NCI-H2107 (cell line): ENCODE data around the gene XNDC1N.

Experiments
- DNase-seq: peaks from one replicate; lab custom pipeline; 2025; lab: John Stamatoyannopoulos, UW

Gene XNDC1N, protein sequence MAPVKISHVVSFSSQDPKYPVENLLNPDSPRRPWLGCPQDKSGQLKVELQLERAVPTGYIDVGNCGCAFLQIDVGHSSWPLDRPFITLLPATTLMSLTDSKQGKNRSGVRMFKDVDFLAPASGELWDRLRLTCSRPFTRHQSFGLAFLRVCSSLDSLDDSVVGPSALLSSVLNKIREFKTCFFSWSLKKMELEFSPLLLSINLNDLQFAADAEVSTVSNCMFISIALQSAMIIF

GRCh38 chr11:71927820-71928736, at the start of gene XNDC1N:
XNDC1N (minus strand) TSS chr11:71928594; CDS start chr11:71923353, 5,241 bp downstream.
- peak; percentile 74 for DNase-seq

- DNase-seq = peak; percentile 58
These were observed 49.5 kb upstream of the XNDC1N start for GRCh38 chr11:71977743-71978418.

DNA sequence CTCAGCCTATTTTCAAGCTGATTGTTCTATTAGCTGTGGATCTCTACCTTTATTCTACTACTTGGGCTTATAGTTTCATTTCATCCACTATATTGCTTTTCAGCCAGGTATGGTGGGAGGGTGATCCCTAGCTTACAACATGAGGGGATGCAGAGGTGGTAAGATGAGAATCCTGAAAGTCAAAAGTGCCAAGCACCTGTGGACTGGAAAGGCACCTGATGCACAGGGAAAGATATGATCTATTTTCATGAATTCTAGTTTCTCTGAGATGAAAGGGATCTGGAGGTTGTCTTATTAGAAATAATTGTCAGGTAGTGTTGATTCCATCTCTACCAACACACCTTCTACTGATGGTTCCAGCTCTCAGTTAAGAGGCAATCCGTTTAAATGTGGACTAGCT, 48.7 kb upstream of the XNDC1N start:
- DNase-seq = no peak

DNA sequence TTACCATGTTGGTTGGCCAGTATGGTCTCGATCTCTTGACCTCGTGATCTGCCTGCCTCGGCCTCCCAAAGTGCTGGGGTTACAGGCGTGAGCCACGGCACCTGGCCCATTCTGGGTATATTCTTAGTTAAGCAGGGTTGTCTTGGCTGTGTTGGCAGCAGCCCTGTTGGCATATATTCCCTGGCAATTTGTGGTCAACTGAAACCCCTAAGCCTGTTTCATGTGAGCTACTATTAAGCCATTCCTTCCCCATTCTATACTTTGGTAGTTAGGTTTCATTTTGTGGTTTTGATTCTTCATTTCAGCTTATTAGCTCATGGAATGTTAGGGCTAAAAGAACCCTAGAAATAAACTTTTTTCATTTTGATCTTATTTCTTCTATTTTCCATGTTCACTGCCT, 48.2 kb upstream of the XNDC1N start:
- DNase-seq = no peak

DNA sequence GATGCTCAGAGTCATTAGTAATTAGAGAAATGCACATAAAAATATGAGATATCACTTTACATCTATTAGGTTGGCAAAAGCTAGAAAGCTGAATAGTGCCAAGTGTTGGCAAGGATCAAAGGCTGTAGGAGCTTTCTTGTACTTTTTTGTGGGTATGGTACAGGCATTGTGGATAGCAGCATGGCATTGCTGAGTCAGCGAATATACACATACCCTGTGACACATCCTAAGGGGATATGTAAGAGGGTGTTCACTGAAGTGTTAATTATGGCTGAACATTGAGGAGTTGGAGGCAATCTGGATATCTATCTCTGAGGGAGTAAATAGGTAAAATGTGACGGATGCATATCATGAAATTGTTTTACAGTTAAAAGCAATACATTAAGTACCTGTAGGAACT, 43.3 kb upstream of the XNDC1N start:
- no peak for DNase-seq

DNA sequence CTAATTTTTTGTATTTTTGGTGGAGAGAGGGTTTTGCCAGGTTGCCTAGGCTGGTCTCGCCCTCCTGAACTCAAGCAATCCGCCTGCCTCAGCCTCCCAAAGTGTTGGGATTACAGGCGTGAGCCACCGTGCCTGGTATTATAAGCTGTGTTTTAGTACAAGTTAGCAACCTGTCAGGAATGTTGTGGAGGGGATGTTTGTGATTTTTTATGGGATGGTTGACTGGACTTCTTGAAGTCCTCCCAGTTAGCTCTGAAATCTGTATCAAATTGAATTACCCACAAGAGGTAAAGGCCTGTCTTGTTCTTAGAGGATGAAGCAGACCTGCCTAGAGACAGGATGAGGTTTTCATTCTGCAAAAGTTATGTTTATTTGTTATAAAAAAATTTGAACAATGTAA, 36.2 kb upstream of the XNDC1N start:
- no peak for DNase-seq

GRCh38 chr11:71963468-71963867, 35.1 kb upstream of the XNDC1N start:
- DNase-seq = no peak

GRCh38 chr11:71962428-71963038, 34.1 kb upstream of the XNDC1N start:
- DNase-seq = no peak

DNA sequence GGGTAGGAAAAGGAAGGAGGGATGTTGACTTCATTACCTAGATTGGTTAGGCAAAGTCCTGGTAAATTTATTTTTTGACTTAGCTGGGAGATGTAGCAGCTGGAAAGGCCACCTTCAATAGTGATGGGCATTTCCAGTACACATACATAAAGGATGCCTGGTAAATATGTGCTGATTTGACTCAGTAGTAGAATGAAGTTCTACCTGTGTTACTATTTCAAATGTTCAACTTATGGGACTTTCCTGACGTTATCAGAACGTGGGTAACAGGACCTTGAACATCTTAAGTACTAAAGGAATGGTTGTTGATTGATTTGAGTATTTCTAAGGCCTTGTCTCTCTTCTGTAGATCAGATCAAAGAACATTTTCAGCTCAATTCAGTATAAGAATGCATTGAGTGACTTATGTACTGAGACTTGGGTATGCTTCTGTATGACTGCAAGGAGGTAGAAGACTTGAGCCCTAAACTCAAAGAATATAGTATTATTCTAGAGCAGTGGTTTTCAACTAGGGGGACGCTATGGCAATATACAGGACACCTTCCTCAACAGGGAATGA, 27.6 kb upstream of the XNDC1N start:
- no peak for DNase-seq

DNA sequence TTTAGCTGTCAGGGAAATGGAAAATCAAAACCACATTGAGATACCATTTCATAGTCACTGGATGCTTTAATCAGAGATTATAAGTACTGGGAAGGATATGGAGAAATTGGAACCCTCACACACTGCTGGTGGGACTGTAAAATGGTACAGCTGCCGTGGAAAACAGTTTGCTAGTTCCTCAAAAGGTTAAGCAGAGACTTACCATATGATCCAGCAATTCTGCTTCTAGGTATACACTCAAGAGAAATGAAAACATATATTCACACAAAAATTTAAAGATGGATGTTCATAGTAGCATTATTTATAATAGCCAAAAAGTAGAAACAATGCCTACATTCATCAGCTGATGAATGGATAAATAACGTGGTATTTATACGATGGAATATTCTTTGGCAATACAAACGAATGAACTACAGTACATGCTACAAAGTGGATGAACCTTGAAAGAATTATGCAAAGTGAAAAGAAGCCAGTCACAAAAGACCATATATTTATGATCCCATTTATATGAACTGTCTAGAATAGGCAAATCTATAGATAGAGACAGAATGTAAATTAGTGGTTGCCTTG, 23.4 kb upstream of the XNDC1N start:
- DNase-seq = no peak

- no peak for DNase-seq
These were observed 20.6 kb upstream of the XNDC1N start for GRCh38 chr11:71949034-71949433.

DNA sequence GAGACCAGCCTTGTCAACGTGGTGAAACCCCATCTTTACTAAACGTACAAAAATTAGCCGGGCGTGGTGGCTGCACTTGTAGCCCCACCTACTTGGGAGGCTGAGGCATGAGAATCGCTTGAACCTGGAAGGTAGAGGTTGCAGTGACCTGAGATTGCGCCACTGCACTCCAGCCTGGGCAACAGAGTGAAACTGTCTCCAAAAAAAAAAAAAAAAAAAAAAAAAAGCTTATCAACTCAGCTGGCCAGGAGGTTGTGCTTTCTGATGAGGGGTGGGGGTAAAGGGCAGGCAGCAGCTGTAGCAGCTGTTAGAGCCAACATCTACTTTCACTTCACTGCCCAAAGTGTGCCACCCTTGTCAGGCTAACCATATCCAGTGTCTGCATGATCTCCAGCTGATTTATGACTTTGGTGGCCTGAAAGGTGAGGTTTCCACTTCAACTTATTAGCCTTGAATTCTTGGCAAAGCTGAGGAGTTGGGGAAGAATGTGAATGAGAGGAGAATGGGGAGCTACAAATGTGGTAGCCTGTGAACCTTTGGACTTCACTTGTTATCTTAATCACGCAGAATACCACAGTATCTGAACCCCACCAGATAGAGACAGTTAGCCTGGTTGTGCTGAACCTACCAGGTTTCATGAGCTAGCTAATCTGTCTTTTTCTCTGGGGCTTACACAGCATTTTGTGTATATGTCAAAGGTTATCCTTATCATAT, 20.1 kb upstream of the XNDC1N start:
- DNase-seq = no peak

DNA sequence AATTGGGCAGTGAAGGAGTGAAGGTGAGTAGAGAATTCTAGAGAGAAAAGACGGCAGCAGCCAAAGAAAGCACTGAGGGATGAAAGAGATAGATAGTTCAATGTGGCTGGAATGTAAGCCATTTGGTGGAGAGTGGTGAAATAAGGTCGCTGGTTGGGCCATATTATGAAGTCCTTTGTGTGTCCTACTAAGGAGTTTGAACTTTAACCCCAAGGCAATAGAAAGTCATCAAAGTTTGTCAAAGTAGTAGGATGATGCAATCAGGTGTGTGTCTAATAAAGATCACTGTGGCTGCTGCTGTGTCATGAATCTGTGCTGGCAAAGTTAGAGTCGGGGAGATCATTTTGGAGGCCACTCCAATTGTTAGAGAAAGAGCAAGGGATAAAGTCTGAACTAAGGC, 19.1 kb upstream of the XNDC1N start:
- no peak for DNase-seq

- DNase-seq = no peak
These were observed 17.8 kb upstream of the XNDC1N start for GRCh38 chr11:71946144-71946571.

DNA sequence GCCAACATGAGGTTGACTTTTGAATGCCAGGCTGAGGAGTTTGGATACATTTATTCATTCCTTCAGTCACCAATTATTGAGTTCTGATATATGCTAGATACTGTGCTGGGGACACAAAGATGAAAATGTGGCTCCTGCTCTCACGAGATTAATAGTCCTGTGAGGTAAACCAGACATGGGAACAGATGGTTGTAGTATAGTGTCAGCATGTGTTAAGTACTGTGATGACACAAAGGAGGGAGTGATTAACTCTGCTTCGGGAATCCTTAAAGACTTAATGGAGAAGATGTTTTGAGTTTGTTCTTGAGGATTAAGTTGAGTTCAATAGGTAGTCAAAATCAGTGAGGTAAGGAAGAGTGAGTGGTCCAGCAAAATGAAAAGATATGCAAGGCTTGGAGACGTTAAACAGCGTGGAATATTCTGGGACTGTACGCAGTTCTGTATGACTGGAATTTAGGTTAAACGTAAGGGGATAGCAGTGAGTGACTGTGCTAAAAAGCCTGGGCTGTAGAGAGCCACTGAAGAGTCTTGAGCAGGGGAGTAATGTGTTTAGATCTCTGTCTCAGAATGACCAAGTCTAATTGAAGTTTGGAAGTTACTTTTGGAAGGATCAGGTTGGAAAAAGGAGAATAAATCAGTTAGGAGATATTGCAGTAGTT, 12.3 kb upstream of the XNDC1N start:
- no peak for DNase-seq

DNA sequence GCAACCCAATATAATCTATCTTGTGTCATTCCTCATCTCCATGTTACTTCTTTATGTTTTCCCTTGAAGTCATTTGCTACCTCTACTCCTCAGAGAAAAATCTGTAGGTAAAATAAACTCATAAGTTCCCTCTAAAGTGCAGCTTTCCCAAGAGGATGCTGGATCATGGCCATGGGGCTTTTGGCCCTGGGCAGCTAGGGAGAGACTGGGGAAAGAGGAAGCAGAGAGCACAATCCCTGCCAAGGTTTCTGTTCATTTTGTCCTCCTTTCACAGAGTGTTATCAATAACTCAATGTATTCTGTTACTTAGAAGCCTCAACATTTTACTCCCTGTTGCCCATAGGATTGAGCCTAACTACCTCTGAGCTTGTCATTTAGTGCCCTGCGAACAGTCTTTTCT, 9.4 kb upstream of the XNDC1N start:
- no peak for DNase-seq

DNA sequence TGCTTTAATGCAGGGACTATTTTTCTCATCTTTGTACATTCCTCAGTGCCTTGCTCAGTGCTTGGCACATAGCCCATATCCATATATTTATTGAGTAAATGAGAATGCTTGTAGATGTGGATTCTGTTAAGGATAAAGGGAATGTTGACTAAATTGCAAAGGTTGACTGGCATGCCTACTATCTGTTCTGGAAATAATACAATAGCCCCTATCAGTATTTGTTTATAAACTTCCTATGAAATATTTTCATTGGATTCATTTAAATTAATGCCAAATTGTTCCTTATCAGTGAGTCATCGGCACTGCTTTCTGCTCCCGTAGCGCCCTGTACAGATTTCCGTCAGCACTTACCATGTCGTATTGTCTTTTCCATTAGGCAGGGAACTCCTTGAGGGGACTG, 8.4 kb upstream of the XNDC1N start:
- no peak for DNase-seq

DNA sequence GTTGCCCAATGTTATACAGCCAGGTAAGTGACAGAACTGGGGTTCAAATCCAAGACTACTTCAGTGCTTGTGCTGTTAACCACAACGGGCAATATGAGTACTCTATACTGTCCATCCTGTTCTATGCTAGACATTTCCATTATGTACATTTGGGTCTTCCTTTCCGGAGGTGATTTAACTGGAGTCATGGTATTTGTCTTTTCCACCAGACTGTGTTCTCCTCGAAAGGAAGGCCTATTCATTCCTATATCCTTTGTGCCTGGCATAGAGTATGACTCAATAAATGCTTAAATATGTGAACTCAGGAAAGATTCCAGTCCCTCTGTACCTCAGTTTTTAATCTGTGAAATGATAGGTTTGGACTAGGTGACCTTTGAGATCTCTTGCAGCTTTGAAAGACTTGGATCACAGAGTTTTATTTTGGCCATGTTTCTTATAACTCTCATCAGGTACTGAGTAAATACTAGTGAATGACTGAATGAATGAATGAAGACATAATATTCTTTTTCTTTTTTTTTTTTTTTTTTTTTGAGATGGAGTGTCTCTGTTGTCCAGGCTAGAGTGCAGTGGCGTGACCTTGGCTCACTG, 7.0 kb upstream of the XNDC1N start:
- DNase-seq = no peak

DNA sequence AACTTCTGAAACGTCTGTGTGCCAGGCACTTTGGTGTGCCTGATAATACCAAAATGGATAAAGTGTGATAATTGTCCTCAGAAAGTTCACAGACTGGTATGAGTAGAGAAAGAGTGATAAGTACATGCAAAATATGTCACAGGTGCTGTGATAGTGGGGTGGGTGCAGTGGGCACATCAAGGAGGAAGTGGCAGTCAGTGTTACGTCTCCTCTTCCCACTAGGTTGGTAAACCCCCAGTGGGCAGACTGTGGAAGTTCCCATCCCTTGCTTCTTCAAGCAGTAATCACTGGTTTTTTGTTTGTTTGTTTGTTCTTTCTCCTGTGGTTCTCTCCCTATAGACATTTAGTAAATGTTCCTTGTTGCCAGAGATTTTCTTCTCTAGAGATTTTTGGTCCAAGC, 5.8 kb upstream of the XNDC1N start:
- no peak for DNase-seq
